HG02943 (cell line): ENCODE data around the gene MAGEA8.
"Not testable (repeated sequence)": the region's sequence is repeated elsewhere in the genome, so short reads cannot be mapped to it uniquely, and the experiment has no call there.

Experiments used
- ATAC-seq: cut with Tn5 transposase; IDR thresholded peaks from one replicate; pipeline ENCODE4 v1.9.1; 2021; ENCODE audit warnings: mild to moderate bottlenecking, low read depth, moderate library complexity; ENCODE audit not compliant: unreplicated experiment

MAGEA8 gene, protein sequence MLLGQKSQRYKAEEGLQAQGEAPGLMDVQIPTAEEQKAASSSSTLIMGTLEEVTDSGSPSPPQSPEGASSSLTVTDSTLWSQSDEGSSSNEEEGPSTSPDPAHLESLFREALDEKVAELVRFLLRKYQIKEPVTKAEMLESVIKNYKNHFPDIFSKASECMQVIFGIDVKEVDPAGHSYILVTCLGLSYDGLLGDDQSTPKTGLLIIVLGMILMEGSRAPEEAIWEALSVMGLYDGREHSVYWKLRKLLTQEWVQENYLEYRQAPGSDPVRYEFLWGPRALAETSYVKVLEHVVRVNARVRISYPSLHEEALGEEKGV

DNA sequence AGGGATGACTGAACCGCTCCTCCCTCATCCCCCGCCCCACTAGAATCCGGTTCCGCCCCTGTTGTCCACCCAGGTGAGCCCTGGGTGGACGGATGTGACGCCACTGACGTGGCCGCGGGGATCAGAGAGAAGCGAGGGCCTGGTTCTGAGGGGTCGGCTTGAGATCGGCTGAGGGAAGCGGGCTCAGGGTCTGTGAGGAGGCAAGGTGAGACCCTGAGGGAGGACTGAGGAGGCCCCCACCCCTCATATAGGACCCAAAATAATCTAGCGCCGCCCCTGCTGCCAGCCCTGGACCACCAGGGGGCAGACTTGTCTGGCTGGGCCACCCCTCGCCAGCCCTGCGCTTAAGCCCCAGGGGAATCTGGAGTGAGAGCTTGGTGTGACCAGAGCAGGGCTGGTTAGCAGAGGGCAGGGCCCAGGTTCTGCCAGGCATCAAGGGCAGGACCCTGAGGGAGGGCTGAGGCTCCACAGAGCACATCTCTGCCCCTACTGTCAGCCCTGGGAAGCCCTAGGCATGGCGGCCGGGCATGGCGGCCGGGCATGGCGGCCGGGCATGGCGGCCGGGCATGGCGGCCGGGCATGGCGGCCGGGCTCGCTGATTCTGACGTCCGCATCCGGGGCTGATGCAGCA lies at the start of gene MAGEA8:
MAGEA8 (plus strand) TSS at position 103 of the 631 bp plus-strand sequence. CDS start 3,090 bp downstream, outside the sequence.
- ATAC-seq: no peak

DNA sequence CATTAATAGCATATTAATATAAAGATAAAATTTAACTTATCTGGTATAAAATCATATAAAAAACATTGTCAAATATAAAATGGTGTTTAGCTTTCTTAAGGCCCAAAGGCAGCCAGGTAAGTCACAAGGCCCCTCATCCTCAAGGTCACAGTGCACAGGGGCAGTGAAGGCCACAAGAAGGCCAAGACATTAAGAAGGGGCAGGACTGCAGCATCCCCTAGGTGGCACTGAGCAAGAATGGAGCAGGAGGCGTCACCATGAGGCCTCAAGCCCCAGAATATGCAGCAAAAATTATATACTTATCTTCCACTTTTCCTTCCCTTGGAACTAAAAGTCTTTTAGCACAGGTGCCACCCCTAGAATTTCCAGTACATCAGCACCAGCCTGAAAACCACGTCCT lies 49.5 kb upstream of the MAGEA8 start:
- ATAC-seq: no peak

DNA sequence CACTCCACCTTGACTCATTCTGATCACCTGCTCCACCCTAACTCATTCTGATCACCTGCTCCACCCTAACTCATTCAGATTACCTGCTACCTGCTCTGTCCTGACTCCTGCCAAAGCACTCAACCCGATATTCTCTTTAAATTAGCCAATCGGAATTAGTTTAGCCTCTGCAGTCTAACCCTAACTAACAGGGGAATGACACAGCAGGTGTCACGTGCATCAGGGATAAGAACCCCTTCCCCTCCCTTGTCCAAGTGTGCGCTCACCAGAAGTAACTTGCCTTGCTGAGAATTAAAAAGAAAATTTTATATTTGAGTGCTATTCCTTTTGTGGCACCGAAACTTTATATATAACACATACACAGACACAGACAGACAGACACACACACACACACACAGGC lies 44.3 kb upstream of the MAGEA8 start:
- not testable (repeated sequence) for ATAC-seq

DNA sequence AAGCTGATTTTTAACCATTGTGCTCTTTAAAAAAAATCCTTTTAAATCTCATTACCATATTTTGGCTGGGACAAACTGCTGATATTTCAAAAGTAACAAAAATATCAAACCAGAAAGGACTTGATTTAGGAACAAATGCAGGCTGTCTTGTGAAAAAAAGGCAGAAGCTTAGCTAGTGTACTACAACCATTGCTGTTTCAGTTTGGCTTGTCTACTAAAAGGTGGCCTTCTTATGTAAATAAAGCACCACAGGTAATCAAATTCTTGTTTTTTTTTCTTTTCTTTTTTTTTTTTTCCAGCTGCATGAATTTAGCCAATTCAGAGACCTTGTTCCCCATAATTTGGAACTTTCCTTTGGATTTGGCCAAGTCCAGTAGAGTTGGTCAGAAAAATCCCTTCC lies 43.8 kb upstream of the MAGEA8 start:
- no peak for ATAC-seq

DNA sequence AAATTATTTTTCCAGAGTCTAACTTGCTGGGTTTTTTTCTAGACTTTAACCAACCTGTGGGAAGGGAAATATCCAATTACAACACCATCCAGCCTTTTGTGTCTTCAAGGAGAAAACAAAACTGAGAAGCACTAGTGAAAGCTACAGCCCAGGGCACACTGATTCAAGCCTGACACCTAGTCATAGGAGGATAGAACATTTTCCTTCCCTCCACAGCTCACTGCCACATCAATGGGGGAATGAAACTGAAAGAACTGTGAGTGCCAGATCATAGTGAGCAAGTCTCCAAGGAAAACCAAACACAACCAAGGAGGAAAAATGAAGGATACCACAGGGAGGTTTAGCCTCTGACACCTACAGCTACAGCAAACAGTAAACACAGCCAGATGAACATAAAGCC lies 43.3 kb upstream of the MAGEA8 start:
- no peak for ATAC-seq

DNA sequence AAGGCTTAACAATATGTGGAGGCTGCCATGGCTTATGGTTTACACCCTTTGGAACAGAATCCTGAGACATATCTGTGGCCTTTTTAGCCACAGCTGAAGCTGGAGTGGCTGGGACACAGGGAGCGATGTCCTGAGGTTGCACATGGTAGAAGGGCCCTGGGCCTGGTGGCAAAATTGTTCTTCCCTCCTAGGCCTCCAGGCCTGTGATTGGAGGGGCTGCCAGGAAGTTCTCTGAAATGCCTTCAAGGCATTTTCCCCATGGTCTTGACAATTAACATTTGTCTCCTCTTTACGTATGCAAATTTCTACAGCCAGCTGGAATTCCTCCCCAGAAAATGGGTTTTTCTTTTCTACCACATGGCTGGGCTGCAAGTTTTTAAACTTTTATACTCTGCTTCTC lies 39.1 kb upstream of the MAGEA8 start:
- ATAC-seq: no peak

DNA sequence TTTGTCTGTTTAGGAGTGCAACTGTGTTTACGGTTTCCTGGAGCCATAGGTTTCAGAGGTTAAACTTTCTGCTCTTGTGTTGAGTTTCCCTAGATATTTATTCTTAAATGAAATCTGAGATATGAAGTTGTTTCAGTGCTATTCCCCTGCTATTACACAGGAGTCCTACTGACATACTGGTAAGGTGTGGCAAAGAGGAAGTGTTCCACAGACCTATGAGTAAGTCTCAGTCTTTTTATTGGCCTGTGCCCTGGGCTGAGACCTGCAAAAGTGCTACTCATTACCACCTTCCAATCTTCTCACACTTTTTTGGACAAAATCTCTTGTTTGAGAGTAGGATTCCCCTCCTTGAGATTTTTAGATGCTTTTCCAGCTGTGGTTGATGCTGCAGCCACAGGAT lies 35.6 kb upstream of the MAGEA8 start:
- ATAC-seq: no peak

DNA sequence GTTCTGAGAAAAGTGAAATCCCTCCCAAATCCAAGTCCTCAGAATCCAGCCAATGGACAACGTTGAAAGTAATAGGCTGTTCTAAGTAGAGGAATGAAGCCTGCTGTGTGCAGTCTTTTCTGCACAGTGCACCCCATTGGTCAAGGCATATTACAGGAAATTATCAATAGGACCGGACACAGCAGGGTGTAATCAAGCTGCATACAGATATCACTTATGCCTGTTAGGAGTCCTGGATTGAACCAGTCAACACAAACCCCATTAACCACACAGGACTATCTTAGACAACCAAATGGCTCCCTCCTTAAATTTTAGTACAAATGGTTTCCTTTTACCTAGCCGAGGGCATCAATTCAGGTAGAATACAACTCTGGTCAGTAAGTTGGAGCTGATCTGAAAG lies 34.2 kb upstream of the MAGEA8 start:
- no peak for ATAC-seq

DNA sequence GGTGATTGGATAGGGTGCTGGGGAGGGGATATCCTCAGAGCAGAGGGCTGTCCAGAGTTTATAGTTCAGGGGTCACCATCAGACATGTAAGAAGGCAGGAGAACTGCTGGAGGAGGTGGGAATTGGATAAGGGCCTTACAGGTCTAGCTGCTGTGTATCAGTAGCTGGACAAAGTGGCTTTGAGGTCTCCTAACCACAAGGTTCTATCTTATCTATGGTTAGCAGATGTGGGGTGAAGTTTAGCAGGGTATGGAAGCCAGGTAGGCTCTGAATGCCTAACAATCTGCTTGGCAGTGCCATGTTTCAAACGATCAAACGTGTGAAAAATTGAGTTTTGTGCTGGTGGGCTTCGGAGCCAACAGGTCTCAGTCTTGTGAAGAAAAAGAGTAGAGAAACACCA lies 32.1 kb upstream of the MAGEA8 start:
- ATAC-seq: no peak

DNA sequence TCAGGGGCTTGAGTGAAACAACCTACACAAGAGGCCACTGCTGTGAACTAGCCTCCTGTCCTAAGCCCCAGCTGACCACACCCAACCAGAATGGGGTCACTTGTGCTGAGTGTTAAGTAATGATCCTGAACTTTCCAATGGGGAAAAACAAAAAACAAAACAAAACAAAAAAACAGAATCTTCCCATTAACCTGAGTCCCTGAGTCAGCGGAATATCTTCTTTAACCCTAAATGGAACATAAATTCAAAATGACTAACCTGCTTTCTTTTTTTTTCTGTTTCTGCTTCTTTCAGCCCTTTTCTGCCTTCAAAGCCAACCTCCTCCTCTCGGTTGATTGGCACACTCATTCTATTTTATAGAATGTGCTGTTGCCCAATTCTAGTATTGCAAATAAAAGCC lies 31.2 kb upstream of the MAGEA8 start:
- no peak for ATAC-seq

DNA sequence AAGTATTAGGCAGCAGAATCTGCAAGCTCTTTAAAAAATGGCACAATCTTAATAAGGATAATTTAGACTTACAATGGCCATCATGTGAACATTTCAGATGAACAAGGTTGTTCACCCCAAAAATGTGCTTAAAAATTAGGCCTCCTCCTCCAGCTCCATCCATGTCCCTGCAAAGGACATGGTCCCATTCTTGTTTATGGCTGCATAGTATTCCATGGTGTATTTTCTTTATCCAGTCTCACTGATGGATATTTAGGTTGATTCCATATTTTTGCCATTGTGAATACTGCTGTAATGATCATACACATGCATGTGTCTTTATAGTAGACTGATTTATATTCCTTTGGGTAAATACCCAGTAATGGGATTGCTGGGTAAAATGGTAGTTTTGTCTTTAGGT lies 29.1 kb upstream of the MAGEA8 start:
- no peak for ATAC-seq

DNA sequence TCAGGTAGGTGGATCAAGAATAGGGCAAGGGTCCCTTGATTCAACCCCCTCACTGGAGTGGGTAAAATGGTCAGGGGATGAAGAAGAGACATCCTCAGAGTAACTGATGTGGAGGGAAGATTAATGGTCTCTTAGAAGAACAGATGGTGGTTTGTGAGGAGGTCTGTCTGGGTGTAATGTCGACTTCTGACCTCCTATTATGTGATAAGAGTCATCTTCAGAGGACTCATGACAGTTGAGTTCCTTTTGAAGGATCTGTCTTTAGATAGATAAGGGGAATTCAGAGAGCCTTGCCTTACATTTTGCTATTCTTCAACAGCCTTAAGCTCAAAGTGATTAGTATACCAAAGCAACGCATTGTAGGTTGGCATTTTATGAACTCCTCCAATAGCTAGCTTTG lies 27.1 kb upstream of the MAGEA8 start:
- no peak for ATAC-seq

DNA sequence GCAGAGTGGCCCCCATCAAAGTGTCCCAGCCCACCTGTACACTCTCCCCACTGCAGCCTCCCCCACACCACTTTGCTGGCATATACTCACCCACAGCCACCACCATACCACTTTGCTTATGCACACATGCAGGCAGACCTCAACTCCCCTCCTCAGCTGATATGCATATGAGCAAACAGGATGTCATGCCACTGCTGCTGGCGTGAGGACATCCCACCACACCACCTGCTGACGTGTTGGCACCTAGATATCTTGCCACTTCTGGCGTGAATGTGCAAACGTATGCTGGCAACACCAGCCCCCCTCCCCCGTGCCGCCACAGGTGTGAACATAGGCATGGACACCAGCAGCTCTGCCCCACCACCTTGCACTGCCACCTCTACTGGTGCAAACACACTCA lies 22.4 kb upstream of the MAGEA8 start:
- ATAC-seq: no peak

DNA sequence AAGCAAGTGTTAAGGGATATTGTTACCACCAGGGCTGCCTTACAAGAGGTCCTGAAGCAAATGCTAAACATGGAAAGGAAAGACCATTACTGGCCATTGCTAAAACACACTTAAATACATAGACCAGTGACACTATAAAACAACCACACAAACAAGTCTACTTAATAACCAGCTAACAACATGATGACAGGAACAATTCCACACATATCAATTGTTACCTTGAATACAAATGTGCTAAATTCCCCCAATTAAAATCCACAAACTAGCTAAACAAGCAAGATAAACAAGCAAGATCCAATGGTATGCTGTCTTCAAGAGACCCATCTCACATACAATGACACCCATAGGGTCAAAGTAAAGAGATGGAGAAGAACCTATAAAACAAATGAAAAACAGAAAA lies 20.5 kb upstream of the MAGEA8 start:
- no peak for ATAC-seq

DNA sequence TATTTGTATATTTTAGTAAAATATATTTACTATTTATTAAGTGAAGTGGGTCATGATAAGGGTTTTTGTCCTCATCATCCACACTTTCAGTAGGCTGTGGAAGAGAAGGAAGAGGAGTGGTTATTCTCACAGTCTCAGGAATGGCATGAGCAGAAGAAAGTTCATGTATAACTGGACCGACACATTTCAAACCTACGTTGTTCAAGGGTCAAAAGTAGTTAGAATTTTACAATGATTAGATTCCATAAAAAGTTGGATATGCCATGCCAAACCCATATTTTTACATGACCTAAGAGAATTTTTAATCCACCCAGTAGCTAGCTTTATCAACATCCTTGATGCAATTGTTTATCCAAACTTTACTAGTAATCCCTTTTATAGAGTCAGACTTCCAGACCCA lies 15.6 kb upstream of the MAGEA8 start:
- ATAC-seq: no peak

DNA sequence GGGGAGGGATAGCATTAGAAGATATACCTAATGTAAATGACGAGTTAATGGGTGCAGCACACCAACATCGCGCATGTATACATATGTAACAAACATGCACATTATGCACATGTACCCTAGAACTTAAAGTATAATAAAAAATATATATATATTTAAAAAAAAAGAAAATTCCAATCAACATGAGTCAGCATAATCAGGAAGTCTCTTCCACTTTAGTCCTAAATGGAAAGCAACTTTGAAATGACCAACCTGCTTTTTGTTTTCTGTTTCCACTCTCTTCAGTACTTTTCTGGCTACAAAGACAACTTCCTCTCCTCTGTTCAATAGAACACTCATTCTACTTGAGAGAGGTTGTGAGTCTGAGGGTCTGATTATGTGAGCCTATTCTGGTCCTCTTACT lies 13.5 kb upstream of the MAGEA8 start:
- ATAC-seq: no peak

DNA sequence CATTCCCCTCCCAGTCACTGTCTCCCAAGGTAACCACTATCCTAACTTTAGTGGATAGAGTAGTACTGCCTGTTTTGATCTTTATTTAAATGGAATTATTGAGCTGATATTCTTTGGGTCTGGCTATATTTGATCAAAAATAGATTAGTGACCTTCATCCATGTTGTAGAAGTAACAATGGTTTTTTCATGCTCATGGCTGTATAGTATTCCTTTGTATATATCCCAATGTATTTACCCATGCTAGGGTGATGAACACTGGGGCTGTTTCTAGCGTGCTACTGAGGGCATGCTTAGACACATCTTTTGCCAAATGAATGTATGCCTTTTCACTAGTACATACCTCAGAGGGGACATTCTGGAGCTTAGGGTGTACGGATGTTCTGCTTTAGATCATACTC lies 10.1 kb upstream of the MAGEA8 start:
- no peak for ATAC-seq

DNA sequence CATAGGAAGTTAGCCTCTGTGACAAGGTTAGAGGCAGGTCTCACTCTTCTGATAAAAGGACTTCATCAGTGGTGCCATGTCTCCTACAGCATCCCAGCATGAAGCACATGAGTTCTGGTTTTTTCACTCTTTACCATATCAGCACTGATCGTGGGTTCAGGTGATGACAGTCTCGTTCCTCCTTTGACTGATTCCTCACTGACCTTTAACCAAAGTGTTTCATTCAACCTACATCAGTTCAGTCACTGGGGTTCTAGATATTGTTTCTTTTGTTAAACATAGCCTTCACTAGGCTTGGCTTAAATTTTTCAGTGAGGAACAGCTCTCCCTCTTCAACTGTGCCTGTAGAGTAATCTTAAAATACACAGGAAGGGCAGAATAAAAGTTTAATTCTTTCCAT lies 9.6 kb upstream of the MAGEA8 start:
- no peak for ATAC-seq

DNA sequence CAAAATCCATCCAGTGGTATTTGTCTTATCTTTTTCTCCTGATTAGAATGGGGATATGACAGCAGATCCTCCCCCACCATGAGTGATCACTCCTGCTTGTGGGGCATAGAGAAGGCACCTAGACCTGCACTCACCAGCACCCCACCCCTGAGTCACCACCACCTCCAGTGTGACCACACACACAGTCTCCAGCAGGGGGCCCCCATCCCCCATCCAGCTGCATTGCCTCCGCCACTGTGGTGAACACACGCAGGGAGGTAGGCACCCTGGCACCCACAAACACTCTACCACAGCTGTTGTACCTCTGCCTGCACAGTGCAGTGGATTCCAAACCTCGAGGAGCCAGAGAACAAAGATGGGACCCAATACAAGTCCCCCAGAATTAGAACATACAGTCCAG lies 9.0 kb upstream of the MAGEA8 start:
- no peak for ATAC-seq

DNA sequence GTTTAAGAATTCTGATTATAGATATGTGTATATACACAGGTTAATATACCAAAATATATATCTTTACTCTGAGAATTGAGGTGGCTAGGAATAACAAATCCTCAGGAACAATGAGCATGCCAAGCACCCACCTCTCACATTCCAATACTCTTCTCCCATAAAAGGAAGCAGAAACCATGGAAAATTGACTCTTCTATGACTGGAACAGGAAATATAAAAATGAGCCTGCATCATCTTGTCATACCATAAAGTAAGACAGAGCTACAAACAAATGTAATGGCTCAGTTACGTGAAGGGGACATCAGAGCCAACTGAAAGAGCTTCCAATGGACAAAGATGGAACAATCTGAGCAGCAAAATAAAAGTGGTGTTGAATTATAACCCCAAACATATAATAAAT lies 3.8 kb upstream of the MAGEA8 start:
- ATAC-seq: no peak

DNA sequence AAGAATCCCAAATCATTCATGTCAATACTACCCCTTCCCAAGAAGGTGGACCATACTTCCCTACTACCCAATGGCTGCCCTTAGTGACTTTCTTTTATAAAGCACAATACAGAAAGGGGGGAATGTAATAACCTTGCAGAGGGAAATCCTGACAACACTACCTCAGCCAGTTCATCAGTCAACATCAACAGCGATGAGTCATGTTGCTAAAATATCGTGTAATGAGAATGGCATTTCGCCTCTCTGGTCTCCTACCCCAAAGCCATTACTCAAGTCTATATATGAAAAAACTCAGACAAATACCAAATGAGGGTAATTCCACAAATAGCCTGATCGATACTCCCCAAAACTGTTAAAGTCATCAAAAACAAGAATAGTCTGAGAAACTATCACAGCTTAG lies 3.3 kb upstream of the MAGEA8 start:
- no peak for ATAC-seq

DNA sequence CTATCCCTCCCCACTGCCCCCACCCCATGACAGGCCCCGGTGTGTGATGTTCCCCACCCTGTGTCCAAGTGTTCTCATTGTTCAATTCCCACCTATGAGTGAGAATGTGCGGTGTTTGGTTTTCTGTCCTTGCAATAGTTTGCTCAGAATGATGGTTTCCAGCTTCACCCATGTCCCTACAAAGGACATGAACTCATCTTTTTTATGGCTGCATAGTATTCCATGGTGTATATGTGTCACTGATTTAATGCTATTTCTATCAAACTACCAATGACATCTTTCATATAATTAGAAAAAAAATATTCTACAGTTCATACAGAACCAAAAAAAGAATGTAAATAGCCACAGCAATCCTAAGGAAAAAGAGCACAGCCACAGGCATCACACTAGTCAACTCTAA lies 9.8 kb downstream of the MAGEA8 start:
- ATAC-seq: not testable (repeated sequence)
